ENCODE data around the gene TEX52.
A peak's percentile ranks its signal among the peaks of the same experiment; 100 is the strongest.

Gene TEX52

DNA sequence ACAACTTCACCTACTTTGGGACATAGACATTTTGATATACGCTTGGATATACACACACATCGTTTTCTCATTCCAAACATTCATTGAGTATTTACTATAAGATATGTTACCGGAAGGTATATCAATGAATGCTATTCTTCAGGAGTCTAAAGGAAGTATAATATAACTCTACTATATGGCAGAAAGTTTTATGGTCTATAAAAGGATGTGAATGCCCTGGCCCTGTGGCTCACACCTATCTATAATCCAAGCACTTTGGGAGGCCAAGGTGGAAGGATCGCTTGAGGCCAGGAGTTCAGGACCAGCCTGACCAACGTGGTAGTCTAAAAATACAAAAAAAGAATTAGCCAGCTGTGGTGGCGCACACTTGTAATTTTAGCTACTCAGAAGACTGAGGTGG lies 27.6 kb downstream of the TEX52 start:
- no peak for DNase-seq

DNA sequence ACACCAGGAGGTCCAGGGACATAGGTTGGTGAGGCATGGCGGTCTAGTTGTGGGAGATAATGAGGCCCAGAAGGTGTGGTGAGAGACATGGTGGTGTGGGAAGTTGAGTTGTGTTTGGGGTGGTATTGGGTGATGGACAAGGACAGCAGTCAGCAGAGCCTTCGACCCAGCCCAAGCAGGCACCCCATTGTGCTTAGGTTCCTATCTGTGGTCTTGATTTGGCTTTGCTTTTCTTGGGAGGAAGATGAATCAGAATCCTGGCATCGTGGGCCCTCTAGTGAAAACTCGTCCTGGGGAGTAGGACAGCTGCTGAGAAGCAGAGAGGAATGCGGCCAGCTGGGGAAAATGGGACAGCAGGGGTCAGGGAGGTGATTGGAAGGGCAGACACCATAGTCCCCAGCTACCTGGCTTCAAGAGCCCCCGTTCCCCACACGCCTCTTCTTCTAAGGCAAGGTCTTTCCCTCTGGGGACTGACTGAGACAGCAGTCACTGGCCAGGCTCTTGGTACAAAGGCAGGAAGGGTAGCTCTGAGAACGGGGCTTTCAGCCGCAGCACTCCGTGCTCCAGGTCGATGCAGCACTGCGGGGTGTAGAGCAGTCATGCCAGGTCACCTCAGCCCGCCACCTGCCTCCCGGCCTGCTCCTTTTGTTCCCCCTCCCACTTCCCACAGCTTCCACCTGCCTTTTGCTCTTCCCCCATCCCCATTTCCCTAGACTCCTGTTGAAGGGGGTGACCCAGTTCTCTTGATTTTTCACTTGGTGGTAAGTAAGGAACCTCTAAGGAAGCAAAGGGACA lies 29.9 kb downstream of the TEX52 start:
- DNase-seq: no peak

DNA sequence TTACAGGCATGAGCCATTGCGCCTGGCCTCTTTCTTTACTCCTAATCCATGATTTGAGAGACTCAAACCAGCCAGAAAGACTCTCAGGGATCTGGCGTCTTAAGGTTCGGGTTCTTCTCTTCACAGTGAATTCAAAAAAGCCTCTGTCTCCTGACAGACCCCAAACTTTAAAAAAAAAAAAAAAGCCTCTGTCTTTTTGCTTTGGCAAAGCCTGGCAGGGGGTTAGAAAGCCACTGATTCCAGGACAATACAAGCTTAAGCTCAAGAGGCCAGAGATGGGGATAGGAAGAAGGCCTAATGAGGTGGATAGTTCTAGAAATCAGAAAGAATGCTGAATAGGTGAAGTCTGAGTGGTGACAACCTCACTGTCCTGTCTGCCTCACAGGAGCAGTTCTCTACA lies 30.8 kb downstream of the TEX52 start:
- DNase-seq: no peak

DNA sequence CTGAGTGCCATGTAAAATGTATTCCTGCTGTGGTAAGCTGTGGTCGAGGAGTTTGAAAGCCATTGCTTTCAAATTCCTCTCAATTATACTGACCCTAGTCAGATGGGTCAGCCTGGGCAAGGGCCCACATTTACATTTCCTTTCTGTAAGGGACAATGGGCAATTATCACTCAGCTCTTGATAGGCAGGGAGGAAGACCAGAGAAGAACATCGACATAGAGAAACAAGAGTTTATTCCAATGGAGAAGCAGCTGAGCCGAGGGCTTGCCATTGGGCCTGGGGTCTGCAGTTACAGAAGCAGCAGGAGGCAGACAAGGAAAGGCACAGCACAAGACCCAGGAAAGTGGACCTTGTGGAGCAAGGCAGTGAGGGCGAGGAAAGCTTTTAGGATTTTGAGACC lies 31.7 kb downstream of the TEX52 start:
- no peak for DNase-seq

DNA sequence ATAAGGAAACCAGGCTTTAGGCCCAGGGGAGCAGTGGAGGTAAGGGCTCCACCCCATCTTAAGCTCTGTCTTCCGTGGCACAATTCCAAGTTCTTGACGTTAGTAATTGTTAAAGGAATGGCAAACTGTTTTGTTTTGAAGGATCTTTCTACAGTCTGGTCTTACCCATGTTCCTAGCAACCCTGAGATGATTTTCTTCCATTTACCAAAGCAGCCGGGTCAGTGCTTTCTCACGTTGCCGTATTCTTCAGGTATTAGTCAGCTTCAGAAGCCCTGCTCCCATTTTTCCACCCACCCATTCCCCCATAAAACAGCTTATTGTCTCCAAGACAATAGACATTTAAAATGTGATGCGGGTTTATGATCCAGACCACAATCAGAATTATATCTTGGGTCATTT lies 32.3 kb downstream of the TEX52 start:
- DNase-seq: no peak

DNA sequence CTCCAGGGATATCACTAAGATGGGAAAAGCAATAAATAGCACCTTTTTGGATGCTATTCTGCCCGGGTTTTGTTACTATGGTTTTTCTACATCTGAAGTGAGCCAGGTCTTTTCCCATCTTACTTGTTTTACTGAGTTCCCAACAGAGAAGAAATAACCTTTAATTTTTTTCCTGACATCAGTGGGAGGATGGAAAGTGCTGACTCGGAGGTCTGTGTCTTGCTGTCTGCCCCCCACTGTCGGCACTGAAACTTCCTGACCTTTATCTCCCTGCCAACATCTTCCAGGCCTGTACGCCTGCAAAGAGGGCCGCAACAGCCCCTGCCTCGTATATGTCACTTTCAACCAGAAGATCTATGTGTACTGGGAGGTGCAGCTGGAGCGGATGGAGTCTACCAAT lies 33.4 kb downstream of the TEX52 start:
- no peak for DNase-seq

DNA sequence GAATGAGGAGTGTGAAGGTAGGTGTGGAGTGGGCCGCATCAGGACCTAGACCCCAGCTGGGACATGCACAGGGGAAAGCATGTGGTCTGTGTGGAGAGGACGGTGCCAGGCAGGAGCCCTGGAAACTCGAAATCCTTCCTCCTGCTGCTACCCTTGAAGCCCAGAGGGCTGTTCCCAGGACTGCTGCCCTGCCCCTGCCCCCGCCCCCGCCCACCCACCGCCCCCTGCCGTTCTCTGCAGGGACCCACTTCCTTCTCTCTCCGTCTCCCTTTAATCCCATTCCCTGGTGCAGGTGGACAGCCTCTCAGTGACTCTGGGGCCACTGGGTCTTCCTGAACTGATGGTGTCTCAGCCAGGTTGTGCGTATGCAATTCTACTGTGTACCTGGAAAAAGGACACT lies 36.4 kb downstream of the TEX52 start:
- DNase-seq: no peak

DNA sequence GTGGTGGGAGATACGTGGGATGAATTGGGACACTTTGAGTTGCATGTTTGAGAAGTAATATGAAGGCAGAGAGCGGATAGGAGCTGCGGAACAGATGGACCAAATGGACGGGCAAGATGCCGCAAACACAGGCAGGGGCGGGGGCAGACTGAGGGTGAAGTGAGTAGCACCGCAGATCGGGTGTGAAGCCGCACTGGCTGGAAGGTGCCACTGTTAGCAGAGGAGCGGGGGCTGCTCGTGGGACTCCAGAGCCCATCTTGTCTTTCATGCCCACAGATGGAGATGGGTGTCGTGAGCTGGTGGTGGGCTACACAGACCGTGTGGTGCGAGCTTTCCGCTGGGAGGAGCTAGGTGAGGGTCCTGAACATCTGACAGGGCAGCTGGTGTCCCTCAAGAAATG lies 37.0 kb downstream of the TEX52 start:
- no peak for DNase-seq

DNA sequence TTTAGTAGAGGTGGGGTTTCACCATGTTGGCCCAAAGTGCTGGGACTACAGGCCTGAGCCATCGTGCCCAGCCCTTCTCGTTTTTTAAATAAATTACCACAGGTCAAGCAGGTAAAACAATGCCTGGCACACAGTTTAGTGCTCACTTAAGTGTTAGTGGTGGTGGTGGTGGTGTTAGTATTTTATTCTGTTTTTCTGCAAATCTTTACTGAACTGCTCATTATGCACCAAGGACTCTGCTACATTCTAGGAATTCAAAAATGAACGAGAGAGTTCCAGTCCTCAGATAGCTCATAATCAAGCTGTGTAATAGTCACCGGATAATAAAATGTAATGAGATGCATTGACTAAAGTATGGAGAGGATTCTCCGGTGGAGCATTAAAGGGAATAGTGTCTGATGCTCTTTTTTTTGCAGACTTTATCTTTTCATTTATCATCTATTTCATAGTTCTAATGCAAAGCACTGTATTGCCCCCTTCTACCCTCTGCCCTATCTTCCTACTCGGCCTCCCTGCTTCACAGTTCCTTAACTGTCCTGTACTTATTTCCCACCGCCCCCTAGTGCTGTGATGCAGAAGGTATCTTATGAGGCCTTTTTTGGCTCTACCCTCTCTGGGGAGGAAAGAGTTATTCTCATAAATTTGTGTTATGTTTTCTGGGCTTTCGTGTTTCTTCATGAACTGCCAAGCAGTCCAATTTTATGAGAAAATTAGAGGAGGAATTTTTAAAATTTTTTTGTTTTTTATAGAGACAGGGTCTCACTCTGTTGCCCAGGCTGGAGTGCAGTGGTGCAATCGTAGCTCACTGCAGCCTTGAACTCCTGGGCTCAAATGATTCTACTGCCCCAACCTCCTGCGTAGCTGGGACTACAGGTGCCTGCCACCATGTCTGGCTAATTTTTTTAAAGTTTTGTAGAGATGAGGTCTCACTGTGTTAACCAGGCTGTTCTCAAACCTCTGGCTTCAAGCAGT lies 43.3 kb downstream of the TEX52 start:
- DNase-seq: peak; percentile 32

DNA sequence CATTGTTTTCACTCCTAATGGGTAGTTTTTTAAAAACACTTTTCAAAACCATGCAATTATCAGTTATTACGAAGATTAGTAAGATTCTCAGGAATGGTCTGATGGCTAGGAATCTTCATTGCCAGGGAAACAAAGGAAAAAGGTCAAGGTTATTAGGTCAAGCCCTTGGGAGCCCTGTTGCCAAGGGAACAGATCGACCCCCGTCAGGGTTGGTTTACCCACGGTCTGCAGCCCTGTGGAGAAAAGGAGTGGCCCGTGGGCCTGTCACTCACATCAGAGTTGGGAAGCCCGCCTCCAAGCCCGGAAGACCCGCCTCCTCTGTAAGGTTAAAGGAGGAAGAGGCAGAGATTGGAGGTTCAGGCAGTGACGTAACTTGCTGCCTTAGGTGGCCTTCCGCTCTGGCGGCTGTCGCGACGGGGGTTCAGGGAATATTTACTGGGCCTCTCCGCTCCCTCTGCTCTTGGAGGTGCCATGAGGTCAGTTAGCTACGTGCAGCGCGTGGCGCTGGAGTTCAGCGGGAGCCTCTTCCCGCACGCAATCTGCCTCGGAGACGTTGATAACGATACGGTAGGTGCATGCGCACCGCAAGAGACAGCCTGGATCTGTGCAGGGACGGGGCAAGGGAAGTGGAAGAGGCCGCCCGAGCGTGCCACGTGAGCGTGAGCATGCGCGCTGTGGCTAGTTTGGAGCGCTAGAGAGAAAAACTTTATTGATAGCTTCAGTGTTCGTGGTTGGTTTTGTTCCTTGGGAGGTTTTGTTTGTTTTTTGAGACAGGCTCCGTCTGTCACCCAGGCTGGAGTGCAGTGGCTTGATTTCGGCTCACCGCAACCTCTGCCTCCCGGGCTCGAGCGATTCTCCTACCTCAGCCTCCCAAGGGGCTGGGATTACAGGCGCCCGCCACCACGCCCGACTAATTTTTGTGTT lies 44.3 kb downstream of the TEX52 start, which contains the start of gene ITFG2:
Gene ITFG2 (plus strand): TSS at position 379 of the 924 bp plus-strand sequence. CDS start 93 bp downstream, at position 472.
- peak; percentile 93 for DNase-seq

DNA sequence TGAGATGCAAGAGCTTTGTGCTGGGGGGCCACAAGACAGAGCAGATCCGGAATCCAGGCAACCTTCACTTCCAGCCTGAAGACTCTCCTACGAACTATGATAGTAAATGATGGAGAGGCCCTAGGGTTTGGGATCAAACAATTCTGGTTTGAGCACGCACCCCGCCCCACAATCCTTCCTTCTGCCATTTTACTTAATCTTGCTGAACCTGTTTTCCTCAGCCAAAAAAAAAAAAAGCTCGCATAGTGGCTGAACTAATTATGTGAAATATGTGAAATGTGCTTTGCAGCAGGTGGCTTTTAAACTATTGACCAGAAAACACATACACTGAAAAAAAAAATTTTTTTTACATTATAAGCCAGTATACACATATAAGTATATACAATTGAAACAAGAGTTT lies 45.0 kb downstream of the TEX52 start:
- no peak for DNase-seq

DNA sequence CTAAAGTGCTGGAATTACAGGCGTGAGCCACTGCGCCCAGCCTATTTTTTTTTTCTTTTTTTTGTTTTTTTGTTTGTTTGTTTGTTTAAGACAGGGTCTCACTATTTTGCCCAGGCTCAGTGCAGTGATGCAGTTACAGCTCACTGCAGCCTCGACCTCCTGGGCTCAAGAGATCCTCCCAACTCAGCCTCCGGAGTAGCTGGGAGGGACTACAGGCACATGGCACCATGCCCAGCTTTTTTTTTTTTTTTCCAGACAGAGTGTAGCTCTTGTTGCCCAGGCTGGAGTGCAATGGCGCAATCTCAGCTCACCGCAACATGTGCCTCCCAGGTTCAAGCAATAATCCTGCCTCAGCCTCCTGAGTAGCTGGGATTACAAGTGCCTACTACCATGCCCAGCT lies 50.1 kb downstream of the TEX52 start:
- DNase-seq: no peak

DNA sequence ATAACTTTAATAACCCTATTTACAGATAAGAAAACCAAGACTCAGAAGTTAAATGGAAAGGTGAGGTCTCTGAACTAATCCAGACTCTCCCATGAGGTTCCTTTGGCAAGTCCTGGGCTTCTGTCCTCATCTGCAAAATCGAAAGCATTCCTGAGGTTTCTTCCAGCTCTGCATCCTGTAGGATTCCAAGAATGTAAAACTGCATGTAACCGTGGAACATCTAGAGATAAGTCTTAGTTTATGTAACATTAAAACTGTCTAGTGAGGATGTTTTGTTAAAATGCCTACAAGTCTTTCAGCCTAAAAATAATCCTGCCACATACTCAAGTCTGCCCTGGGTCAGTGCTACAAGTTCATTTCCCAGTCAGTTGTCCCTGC lies 51.7 kb downstream of the TEX52 start:
- no peak for DNase-seq

DNA sequence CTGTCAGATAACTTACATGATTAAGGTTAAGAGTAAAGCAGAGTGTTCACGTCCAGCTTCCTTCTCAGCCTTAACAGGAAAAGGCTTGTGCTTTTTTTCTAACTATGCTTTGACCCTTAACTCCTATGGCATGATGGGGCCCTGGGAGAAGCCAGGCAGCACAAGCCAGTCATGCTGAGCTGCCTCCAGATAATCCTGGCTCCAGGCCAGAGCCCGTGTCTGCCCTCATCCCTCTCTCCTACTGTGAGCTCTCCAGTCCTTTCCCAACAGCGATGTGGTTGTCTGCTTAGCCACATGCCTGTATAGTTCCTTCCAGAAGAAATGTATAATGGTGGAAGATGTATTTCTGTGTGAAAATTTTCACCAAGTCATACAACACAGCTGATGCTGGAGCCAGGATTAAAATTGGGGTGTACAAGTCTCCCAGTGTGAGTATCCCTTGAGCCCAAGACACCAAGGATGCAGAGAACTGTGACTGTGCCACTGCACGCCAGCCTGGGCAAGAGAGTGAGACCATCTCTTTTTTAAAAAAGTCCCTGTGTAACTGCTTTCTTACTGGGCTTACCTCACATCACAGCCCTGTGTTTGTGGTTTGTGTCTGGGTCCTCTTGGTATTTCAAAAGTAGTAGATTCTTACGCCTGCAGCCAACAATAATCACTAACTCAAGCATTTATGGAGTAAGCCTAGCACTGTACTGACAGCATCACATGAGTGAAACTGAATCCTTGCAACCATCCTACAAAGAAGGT lies 52.3 kb downstream of the TEX52 start:
- no peak for DNase-seq

DNA sequence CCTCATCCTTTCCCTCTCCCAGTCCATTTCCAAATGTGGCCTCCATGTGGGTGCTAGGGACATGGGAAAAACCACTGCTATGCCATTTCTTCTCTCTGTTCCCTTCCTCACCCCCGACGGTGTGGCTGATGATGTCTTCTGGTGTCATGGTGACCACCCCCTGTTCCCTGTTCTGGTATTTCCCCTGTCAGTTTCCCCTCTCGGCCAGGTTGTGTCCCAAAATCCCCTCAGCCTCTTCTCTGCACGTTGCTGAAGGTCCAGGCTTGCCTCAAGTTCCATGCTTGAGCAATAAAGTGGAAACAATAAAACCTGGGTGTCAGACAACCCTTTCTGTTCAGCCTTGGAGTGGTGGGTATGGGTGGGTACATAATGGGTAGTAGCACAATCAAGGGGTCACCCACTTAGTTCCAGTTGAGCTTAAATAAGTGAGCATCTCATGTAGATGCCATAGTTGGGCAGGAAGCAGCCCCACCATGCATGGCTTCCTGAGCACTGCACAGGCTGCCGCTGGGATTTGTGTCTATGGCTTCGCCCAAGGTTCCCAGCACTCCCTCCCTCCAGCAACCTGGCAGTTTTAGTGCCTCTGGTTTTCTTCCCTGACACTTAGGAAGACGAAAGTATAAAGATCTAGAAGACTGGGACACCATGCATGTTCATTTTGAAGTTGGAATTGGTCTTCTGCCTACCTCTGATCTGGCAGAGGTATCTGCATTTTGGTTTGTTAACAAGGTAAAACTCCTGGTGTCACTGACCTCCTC lies 53.0 kb downstream of the TEX52 start:
- no peak for DNase-seq

DNA sequence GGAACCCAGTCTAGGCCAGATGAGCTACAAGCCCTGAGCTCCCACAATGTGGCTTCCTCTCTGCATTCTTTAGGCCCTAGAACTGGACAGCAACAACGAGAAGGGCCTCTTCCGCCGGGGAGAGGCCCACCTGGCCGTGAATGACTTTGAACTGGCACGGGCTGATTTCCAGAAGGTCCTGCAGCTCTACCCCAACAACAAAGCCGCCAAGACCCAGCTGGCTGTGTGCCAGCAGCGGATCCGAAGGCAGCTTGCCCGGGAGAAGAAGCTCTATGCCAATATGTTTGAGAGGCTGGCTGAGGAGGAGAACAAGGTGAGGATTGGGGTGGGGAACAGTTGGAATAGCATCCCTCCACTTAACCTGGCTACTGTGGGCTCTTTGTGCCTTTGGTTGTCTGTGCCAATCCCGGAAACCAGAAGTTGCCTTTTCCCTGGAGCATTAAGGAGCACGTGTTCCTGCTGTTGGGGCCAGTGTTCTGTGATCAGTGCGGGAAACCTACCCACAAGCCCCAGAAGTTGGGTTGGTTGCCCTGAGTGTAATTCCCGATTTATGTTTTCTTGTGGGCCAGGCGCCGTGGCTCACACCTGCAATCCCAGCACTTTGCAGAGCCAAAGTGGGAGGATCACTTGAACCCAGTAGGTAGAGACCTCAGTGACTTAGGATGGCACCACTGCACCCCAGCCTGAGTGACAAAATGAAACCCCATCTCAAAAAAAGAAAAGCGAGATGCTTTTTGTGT lies 55.6 kb downstream of the TEX52 start:
- DNase-seq: no peak

DNA sequence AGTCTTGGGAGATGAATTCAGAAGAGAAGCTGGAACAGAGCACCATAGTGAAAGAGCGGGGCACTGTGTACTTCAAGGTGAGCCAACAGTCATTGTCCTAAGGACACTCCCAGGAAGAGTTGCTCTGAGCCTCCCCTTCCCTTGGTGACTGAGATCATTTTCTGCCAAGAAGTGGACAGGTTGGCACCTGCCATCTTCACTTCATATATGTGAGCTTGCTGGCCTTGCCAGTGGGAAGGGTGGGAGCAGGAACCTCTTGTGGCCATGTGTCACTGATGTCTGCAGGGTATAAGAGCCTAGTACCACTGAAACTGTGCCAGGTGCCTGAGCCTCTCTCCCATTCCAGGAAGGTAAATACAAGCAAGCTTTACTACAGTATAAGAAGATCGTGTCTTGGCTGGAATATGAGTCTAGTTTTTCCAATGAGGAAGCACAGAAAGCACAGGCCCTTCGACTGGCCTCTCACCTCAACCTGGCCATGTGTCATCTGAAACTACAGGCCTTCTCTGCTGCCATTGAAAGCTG lies 56.7 kb downstream of the TEX52 start:
- no peak for DNase-seq

Data from effector CD4-positive, alpha-beta T cell (primary cell).